Smooth muscle cell (in vitro differentiated cells): Measurements from ENCODE around the gene ARHGEF28. TPM values are rescaled to one million over a fixed set of nuclear protein-coding genes. Genes with fewer than 3 reads are reported as not detected.

ENCODE experiments used
- DNase-seq: peaks from one replicate; lab custom pipeline; 2025; ENCODE audit not compliant: unreplicated experiment; lab: John Stamatoyannopoulos, UW
- H2AFZ ChIP-seq: fragments of 200-600 bp; sonication (generic); 2 replicates; pipeline ENCODE4 v1.6.0; 2016; ENCODE audit warnings: antibody characterized with exemption, low read depth, mild to moderate bottlenecking
- H3F3A ChIP-seq: fragments of 200-600 bp; sonication (generic); 2 replicates; pipeline ENCODE4 v1.6.0; 2017; ENCODE audit warnings: antibody characterized with exemption, low read depth
- H3K27ac ChIP-seq: fragments of 200-600 bp; sonication (generic); 2 replicates; pipeline ENCODE4 v1.5.1; 2016; ENCODE audit warnings: low read depth, mild to moderate bottlenecking
- H3K27me3 ChIP-seq: fragments of 200-600 bp; sonication (generic); 2 replicates; pipeline ENCODE4 v1.6.1; 2016; ENCODE audit warnings: low read depth, mild to moderate bottlenecking
- H3K36me3 ChIP-seq: fragments of 200-600 bp; sonication (generic); 2 replicates; pipeline ENCODE4 v1.5.1; 2016; ENCODE audit warnings: low read depth
- H3K4me1 ChIP-seq: fragments of 200-600 bp; sonication (generic); 2 replicates; pipeline ENCODE4 v1.5.1; 2016; ENCODE audit warnings: low read depth
- H3K4me2 ChIP-seq: fragments of 200-600 bp; sonication (generic); 2 replicates; pipeline ENCODE4 v1.6.0; 2016; ENCODE audit warnings: mild to moderate bottlenecking
- H3K4me3 ChIP-seq: fragments of 200-600 bp; sonication (generic); 2 replicates; pipeline ENCODE4 v1.5.1; 2016; ENCODE audit warnings: mild to moderate bottlenecking
- H3K79me2 ChIP-seq: fragments of 200-600 bp; sonication (generic); 2 replicates; pipeline ENCODE4 v1.6.0; 2016; ENCODE audit warnings: low read depth, mild to moderate bottlenecking
- H3K9ac ChIP-seq: fragments of 200-600 bp; sonication (generic); 2 replicates; pipeline ENCODE4 v1.6.0; 2016; ENCODE audit warnings: low read depth
- H3K9me3 ChIP-seq: fragments of 200-600 bp; sonication (generic); replicated peaks from 2 replicates; pipeline ENCODE4 v1.5.1; 2016; ENCODE audit warnings: low read depth
- H4K20me1 ChIP-seq: fragments of 200-600 bp; sonication (generic); 2 replicates; pipeline ENCODE4 v1.6.0; 2016; ENCODE audit warnings: low read depth
- WGBS: methylation state at CpG from one replicate; pipeline ENCODE4 v1.1.7; 2016; ENCODE audit warnings: low lambda C conversion rate; 5-methylcytosine and 5-hydroxymethylcytosine counted together
- polyA plus RNA-seq: library from polyadenylated mRNA; unstranded; fragments of >200 nt; fragmentation: Nextera tagmentation; extraction: Ambion mirVana; gene quantifications from 2 replicates; pipeline ENCODE4 v1.2.1, GENCODE V29; 2016
- total RNA-seq: library from RNA; depleted of rRNA; stranded (reverse); fragments of >200 nt; gene quantifications from 2 replicates; pipeline ENCODE4 v1.2.3, GENCODE V29; 2014
- TF ChIP-seq, protein P1 (sequence below): fragments of 200-600 bp; sonication (generic); IDR thresholded peaks from 2 replicates; pipeline ENCODE4 v1.5.1; 2017; ENCODE audit warnings: borderline replicate concordance, mild to moderate bottlenecking, antibody characterized with exemption; ENCODE audit not compliant: insufficient read depth, poor library complexity, severe bottlenecking

ARHGEF28 gene
- total and polyA plus RNA-seq, 2 experiments from 2014 or later = 0.19 to 0.90 TPM

DNA sequence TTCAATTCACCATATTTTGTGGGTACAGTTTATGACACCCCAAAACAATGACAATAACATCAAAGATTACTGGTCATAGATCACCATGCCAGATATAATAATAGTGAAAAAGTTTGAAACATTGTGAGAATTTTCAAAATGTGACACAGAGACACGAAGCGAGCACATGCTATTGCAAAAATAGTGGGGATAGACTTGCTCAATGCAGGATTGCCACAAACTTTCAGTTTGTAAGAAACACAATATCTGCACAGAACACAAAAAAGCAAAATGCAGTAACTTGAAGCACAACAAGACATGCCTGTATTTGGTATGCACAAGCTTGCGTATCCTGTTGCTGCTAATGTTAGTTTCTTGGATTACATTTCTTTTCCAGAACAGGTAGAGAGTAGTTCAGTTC lies 35.8 kb downstream of the ARHGEF28 start:
- peaks cover 38% of the 10 kb centered on the region for H3K27me3 ChIP-seq
- DNase-seq = no peak
- 96% methylated on average over 3 of the region's 3 CpGs for WGBS
- H2AFZ ChIP-seq = no peak overlapping the region
- no peak overlapping the region for H3K4me3 ChIP-seq
- no peaks in the 10 kb centered on the region for H3F3A ChIP-seq
- TF ChIP-seq, protein P1, sequence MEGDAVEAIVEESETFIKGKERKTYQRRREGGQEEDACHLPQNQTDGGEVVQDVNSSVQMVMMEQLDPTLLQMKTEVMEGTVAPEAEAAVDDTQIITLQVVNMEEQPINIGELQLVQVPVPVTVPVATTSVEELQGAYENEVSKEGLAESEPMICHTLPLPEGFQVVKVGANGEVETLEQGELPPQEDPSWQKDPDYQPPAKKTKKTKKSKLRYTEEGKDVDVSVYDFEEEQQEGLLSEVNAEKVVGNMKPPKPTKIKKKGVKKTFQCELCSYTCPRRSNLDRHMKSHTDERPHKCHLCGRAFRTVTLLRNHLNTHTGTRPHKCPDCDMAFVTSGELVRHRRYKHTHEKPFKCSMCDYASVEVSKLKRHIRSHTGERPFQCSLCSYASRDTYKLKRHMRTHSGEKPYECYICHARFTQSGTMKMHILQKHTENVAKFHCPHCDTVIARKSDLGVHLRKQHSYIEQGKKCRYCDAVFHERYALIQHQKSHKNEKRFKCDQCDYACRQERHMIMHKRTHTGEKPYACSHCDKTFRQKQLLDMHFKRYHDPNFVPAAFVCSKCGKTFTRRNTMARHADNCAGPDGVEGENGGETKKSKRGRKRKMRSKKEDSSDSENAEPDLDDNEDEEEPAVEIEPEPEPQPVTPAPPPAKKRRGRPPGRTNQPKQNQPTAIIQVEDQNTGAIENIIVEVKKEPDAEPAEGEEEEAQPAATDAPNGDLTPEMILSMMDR = no peak
- H3K79me2 ChIP-seq = no peaks in the 10 kb centered on the region
- H3K27ac ChIP-seq = no peak overlapping the region
- H3K4me1 ChIP-seq = no peaks in the 10 kb centered on the region
- no peaks in the 10 kb centered on the region for H3K9me3 ChIP-seq
- no peaks in the 10 kb centered on the region for H3K36me3 ChIP-seq
- H3K9ac ChIP-seq = no peak overlapping the region
- H3K4me2 ChIP-seq = no peak overlapping the region
- no peaks in the 10 kb centered on the region for H4K20me1 ChIP-seq

DNA sequence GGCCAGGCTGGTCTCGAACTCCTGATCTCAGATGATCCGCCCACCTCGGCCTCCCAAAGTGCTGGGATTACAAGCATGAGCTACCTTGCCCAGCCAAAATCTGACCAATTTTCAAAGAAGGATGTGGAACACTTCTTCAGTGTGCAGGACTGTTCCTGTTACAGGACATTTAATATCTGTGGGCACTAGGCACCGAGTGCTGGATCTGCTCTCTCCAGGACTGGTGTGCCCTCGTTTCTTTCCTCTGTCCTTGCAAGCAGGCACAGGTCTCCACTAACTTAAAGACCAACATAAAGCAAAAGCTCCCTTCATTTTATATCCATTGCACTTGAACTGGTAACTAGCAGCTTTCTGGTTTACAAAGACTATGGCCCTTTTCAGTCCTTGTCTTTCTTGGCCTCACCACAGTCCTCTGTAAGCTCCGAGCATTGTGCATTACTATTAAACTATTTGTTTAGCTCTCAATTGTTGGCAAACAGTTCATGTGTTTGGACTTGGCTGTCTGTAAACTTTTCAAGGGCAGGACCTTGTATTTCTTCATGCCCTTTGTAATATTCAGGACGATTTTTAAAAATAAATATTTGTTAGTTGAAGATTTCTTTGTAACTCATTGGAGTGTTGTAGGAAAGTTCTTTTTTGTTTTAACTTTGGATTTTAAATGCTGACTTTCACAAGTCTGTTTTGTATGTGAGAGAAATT lies 37.3 kb downstream of the ARHGEF28 start:
- no peak overlapping the region for H3K4me3 ChIP-seq
- no peaks in the 10 kb centered on the region for H3K36me3 ChIP-seq
- 85% methylated on average over 7 of the region's 7 CpGs for WGBS
- TF ChIP-seq, protein P1 = no peak
- no peaks in the 10 kb centered on the region for H3K79me2 ChIP-seq
- no peak overlapping the region for H3K9ac ChIP-seq
- no peak overlapping the region for H3K27ac ChIP-seq
- no peaks in the 10 kb centered on the region for H3F3A ChIP-seq
- H4K20me1 ChIP-seq = no peaks in the 10 kb centered on the region
- no peak overlapping the region for H3K4me2 ChIP-seq
- peaks cover 47% of the 10 kb centered on the region for H3K27me3 ChIP-seq
- H3K9me3 ChIP-seq = no peaks in the 10 kb centered on the region
- no peaks in the 10 kb centered on the region for H3K4me1 ChIP-seq
- DNase-seq = no peak
- no peak overlapping the region for H2AFZ ChIP-seq

DNA sequence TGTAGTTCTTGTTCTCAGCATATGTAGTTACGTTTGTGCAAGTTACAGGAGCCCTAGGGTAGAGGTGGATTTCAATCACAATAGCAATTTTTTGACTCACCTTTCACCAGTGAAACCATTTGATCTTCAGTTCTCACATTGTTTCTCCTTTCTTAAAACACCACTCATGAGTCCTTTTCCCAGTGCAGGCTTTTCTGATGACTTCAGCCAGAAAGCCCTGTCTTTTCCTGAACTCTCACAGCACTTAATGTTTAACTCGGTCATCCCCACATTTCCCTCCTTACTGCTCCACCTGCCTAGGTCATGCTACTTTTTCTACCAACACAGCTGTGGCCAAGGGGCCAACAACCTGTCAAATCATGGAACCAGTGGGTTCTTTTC lies 37.9 kb downstream of the ARHGEF28 start:
- Histone ChIP-seq H3K4me1 (no peaks in the 10 kb centered on the region), H3F3A (no peaks in the 10 kb centered on the region), H3K27me3 (peaks cover 45% of the 10 kb centered on the region), H3K4me3 (no peak overlapping the region), H3K4me2 (no peak overlapping the region), H3K36me3 (no peaks in the 10 kb centered on the region), H2AFZ (no peak overlapping the region), H3K9ac (no peak overlapping the region), H3K79me2 (no peaks in the 10 kb centered on the region), H4K20me1 (no peaks in the 10 kb centered on the region), H3K27ac (no peak overlapping the region), H3K9me3 (no peaks in the 10 kb centered on the region)
- WGBS = 71% methylated on average over 2 of the region's 2 CpGs
- DNase-seq = no peak
- TF ChIP-seq, protein P1 = no peak

DNA sequence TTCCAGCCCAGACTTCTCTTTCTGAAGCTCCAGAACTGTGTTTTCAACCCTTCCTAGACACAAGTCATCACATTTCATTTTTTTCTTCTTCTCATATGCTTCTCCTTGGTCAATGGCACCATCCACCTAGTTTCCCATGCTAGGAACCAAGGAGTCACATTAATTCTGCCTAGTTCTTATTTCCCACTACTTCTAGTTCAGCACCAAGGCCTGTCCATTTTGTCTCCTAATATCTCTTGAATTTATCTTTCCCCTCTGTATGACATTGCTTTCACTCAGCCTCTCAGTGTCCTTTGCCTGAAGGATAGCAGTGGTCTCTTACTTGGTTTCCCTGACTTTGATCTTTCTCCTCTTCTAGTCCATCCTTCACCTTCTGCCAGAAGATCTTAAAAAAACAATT lies 38.8 kb downstream of the ARHGEF28 start:
- H3F3A ChIP-seq = no peaks in the 10 kb centered on the region
- TF ChIP-seq, protein P1 = no peak
- no peak overlapping the region for H3K4me2 ChIP-seq
- no peak overlapping the region for H3K27ac ChIP-seq
- no peaks in the 10 kb centered on the region for H3K4me1 ChIP-seq
- no peak overlapping the region for H3K4me3 ChIP-seq
- H4K20me1 ChIP-seq = no peaks in the 10 kb centered on the region
- no peaks in the 10 kb centered on the region for H3K36me3 ChIP-seq
- H2AFZ ChIP-seq = no peak overlapping the region
- H3K9me3 ChIP-seq = no peaks in the 10 kb centered on the region
- no peak overlapping the region for H3K9ac ChIP-seq
- H3K79me2 ChIP-seq = no peaks in the 10 kb centered on the region
- H3K27me3 ChIP-seq = peaks cover 45% of the 10 kb centered on the region
- DNase-seq = no peak
